Measurements from ENCODE around the gene TULP1. TPM values are rescaled to one million over a fixed set of nuclear protein-coding genes. Genes with fewer than 3 reads are reported as not detected.

TULP1 gene
- total and polyA plus RNA-seq, 2 of the 4 experiments (the other 2 are of a cell fraction): not detected

DNA sequence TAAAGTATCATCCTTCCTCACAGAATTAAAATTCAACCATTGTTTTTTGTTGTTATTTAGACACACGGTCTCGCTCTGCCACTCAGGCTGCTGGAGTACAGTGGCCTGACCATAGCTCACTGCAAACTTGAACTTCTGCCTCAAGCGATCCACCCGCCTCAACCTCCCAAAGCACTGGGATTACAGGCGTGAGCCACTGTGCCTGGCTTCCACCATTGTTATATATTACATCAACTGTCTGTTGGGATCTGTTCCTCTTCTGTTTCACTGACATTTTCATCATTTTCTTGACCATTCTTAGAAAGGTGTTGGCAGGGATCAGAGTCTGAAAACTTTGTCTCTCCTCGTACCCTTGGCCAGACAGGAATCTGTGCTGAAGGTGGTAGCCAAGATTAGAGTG lies 21.3 kb upstream of the TULP1 start:
- Histone ChIP-seq H2BK15ac (ENCODE audit: low read depth, low read length) (no peak overlapping the region), H3K27ac (ENCODE audit: insufficient read depth, low read length) (no peak overlapping the region), H3K79me1 (ENCODE audit: low read depth in 1 of 2, low read length in 2 of 2) (no peaks in the 10 kb centered on the region), H2BK20ac (ENCODE audit: low read depth, low read length) (no peak overlapping the region), H2AK5ac (ENCODE audit: low read depth, low read length) (no peak overlapping the region), H3K9me1 (ENCODE audit: insufficient read depth, low read length) (no peaks in the 10 kb centered on the region), H4K20me1 (ENCODE audit: insufficient read depth, low read length) (no peaks in the 10 kb centered on the region), H2BK120ac (ENCODE audit: low read depth, low read length) (no peak overlapping the region), H3K9ac (ENCODE audit: low read depth, low read length) (no peak overlapping the region), H2BK5ac (ENCODE audit: low read depth, low read length, poor library complexity, severe bottlenecking) (no peak overlapping the region), H3K56ac (ENCODE audit: extremely low read depth, insufficient read depth, low read length) (no peak overlapping the region), H2AK9ac (replicated peaks; ENCODE audit: low read depth, low read length, poor library complexity) (peak overlapping the region; percentile 15), H3K36me3 (ENCODE audit: control insufficient read depth, insufficient read depth, low read length) (no peaks in the 10 kb centered on the region), H4K91ac (ENCODE audit: insufficient read depth, low read depth, low read length) (no peak overlapping the region), H3K23ac (ENCODE audit: low read depth, low read length) (no peak overlapping the region), H3K18ac (ENCODE audit: low read depth, low read length) (no peak overlapping the region), H3K14ac (replicated peaks; ENCODE audit: low read depth, low read length) (no peak overlapping the region), H3K27me3 (ENCODE audit: control insufficient read depth, insufficient read depth, low read length) (peaks cover 25% of the 10 kb centered on the region), H3K4me3 (ENCODE audit: insufficient read depth, low read depth, low read length) (no peak overlapping the region), H4K8ac (ENCODE audit: low read depth in 2 of 2, low read length in 2 of 2) (no peak overlapping the region), H2AFZ (replicated peaks; ENCODE audit: low read length, poor library complexity) (no peak overlapping the region), H3K4ac (ENCODE audit: low read depth, low read length) (no peak overlapping the region), H3K9me3 (ENCODE audit: control insufficient read depth, insufficient read depth, low read length) (no peaks in the 10 kb centered on the region), H4K5ac (ENCODE audit: low read depth, low read length) (no peak overlapping the region), H3K4me1 (ENCODE audit: control insufficient read depth, insufficient read depth, low read length) (no peaks in the 10 kb centered on the region), H3K4me2 (ENCODE audit: low read depth, low read length) (no peak overlapping the region; the same call in 1 of the 2 replicates)
- no TSS peak for BruUV-seq (replicated peaks)
- intact Hi-C loops (cut with micrococcal nuclease): no loop called here
- WGBS, 2 experiments (ENCODE audit: extremely low coverage in 2 of 2, insufficient read length in 1 of 2): no CpG with 5 or more reads among the region's 6 CpGs
- in situ Hi-C loops (cut with MboI; ENCODE audit: low sequenced_read_pairs): loop anchor here (25.0 kb wide), 1 partner anchor 428 kb away; no protein-coding TSS in a partner anchor
- dilution Hi-C loops (cut with HindIII; ENCODE audit: low sequenced_read_pairs, unreplicated experiment): no loop called here
- DNase-seq: no peak
- ChIA-PET CTCF (no interaction called here), POLR2A (ENCODE audit: unreplicated experiment) (no interaction called here)
- no peak for ATAC-seq (ENCODE audit: low read depth)
- no peak for TF ChIP-seq MAFK (IDR thresholded peaks at IDR 0.05; ENCODE audit: low read depth, low read length)
- TF ChIP-seq NFE2L2 (IDR thresholded peaks at IDR 0.05; ENCODE audit: low read depth, low read length): no peak
- no peak for TF ChIP-seq SMC3 (IDR thresholded peaks at IDR 0.05; ENCODE audit: low read depth, low read length)
- TF ChIP-seq MAZ (IDR thresholded peaks at IDR 0.05; ENCODE audit: borderline replicate concordance, low read depth, low read length): no peak
- no peak for TF ChIP-seq POLR2A (IDR thresholded peaks at IDR 0.05; ENCODE audit: low read depth, low read length)

All from IMR-90 (cell line).